ENCODE data around the gene HEXIM1.

DNA sequence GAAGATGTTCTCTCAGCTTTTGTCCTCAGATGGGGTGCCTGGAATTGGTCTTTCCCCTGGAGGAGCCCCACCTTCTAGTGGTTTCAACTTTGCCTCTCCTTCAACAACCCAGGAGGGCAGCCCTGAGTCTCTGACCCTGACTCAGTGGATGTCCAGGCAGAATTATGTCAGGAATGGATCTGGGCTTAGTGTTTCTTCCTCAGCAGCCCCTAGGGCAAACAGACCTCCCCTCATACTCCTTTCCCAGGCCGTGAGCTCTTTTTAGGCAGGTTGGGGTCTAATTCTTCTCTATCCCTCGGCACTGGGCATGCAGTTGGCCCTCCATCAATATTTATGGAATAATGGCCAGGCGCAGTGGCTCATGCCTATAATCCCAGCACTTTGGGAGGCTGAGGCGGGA lies 53.2 kb downstream of the HEXIM1 start:
- TF ChIP-seq EZH2 (IDR thresholded peaks at IDR 0.05) (no peak), POLR2AphosphoS5 (IDR thresholded peaks at IDR 0.05; ENCODE audit: borderline replicate concordance, low read depth, low read length) (no peak)
